GM11168 (cell line): ENCODE results near the gene SPX.

Experiments used
- in situ Hi-C: fragments of 300-500 bp; cut with MboI; formaldehyde crosslinking; loops from one replicate; pipeline ENCODE4 v1.12.0; 2022; ENCODE audit warnings: low sequenced_read_pairs; ENCODE audit not compliant: unreplicated experiment

Gene SPX, protein sequence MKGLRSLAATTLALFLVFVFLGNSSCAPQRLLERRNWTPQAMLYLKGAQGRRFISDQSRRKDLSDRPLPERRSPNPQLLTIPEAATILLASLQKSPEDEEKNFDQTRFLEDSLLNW

DNA sequence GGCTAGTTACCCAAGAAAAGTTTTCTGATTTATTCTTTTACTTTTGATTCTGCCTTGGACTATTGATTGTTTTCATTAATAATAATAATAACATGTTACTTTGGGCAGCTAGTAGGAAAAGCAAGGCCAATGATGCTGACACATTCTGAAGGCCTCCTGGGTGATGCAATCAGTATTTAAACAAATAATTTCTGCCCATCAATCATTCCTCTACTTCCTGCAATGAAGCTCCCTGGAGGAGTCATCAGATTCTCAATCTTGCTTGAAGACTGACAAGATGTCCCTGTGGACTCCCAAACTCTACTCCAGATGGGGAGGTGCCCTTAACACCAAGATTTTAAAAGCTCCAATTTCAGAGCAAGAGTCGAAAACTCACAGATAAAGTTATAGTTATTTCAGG, at the start of gene SPX:
Gene SPX (plus strand): TSS at position 244 of the 400 bp plus-strand sequence. CDS start 177 bp downstream, outside the sequence.
- in situ Hi-C loops, result no loop called here

DNA sequence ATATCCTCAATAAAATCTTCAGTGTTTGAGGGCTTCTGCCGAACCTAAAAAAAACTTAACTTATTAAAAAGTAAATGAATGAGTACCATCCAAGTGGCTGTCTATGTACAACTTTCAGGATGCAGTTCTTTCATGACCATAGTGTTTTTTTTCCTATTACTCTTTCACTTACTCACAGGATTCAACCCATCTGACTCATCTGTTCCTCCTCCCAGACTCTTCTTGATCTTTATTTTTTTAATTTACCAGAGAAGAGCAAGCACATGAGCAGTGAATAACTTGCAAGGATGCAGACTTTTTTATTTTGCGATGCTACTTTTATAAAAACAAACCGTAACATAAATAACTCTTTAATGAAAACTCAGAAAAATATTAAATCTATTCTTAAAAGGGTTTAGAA, 49.1 kb upstream of the SPX start:
- in situ Hi-C loops, result no loop called here

DNA sequence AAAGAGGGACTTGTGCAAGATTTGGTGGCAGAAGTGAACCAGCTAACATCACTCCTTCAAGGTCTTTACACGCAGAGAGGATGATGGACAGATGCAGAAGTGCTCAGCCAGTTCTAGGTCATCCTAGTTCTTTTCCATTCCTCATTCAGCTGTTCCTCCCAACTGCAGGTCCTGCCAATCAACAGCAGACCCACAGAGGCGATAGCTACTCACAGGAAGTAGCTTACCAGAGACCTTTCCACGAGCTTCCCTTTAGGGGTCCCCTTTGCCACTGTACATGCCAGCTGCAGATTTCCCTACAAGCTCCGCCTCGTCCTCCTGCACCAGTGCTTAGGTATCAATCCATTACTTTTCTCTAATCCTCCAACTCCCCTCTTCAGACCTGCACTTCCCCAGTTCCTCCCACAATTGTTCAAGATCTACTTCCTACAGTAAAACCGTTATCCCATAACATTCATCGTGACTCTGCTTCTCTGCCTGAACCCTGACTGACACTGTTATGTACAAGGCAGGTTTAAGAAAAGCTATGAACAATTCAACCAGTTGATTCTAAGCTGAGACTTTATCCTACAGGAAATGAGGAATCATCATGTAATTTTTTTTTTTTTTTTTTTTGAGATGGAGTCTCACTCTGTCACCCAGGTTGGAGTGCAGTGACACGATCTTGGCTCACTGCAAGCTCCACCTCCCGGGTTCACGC, 47.2 kb upstream of the SPX start:
- in situ Hi-C loops, result no loop called here

DNA sequence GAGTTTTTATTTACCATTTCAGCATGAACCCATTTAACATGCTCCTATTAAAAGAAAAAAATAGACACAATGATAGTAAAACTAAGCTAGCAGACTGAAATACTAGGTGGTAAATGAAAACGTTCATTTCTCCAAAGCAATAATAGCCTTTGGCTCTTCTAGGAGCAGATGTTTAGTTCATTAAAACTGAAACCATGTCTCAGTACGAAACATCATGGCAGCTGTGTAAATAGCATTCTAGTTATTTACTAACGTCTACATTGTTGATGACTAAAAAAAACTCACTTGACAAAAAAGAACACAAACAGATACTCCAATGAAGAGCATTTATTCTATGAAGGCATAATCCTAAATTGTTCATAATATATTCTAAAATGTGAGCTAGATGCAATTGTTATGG, 42.6 kb upstream of the SPX start:
- in situ Hi-C loops, result no loop called here

DNA sequence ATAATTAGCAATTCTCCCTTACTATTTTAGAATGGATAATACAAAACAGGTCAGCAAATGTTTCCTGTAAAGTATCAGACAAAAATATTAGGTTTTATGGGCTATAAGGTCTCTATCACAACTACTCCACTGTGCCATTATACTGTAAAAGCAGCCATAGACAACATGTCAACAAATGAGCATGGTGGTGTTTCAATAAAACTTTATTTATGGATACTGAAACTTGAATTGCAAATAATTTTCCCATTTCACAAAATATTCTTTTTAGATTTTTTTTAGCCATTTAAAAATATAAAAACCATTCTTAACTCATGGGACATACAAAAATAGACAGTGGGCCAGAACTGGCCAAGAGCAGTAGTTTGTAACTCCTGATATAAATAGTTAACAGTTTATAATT, 40.1 kb upstream of the SPX start:
- in situ Hi-C loops, result no loop called here

DNA sequence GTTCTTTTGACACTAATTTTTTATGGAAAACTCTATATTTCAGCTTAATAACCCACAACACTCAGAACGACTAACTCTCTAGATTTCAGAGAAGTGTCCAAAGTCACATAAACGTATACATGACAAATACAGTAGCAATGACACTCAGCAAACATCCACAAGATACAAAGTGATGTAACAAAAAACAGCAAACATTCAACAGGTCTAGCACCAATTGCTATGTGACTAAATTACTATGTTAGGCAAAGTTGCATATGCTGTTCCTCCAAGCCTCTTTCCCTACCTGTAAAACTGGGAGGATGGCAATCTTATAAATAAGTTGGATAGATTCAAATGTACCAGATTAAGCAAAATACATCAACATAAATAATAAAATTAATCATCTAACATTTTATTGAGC, 26.3 kb upstream of the SPX start:
- in situ Hi-C loops, result no loop called here

DNA sequence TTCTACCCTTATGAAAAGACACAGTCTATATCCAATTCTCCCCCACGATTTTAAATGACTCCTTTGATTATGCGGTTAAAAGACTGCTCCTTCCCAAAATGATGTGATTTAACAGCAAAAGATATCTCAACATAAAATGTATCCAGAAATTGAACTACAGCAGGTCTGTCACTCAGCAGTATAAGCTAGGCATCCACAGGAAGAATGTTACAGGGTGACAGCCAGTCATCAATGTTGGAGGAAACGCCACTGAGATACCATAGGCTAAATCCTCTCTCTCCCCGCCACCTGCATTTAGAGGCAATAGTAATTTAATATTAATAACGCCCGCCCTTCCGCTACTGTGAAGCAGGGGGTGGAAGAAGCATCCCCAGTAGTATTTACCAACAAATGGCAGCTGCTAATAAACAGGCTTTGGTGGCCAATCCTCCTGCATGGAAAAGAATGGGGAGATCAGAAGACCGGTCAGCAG, 25.3 kb upstream of the SPX start:
- in situ Hi-C loops, result no loop called here

DNA sequence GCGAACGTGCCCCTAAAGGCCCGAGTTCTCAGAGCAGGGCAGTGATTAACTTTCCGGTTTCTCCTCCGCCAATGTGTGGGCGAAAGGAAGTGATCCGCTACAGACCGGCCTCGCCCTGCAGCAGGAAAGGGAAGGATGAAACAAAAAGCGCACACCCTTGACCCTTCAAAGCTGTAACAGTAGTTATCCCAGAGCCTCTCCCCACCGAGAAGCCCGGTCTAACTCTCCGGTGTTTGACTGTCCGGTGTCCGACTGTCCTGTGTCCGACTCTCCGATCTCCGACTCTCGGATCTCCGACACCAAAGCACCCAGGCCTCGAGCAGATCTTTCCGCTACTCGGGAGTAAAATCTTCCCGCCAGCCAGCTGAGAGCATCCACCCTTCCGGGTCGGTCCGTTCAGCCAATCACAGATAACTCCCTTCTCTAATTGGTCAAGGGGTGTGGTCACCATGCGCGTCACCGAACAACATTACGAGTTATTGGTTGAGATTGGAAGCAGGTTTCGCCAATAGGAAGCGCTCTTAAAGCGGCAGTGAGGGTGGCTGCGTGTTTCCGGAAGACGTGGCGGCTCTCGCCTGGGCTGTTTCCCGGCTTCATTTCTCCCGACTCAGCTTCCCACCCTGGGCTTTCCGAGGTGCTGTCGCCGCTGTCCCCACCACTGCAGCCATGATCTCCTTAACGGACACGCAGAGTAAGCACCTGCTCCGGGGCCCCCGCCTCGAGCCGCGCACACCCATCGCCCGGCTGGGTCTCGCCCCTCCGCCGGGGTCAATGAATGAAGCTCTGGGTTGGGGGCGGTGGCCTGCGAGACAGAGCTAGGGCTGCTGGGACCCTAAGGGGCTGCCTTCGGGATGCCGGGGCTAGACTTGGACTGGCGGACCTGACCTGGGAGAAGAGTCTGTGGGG, 24.6 kb upstream of the SPX start, which contains the start of the genes GOLT1B and RECQL:
Gene GOLT1B (plus strand): TSS at position 532 of the 906 bp plus-strand sequence. CDS start 135 bp downstream, at position 667.
Gene RECQL (minus strand): TSS at position 378 of the 906 bp plus-strand sequence. CDS start 2,065 bp downstream, outside the sequence.
- in situ Hi-C loops, result no loop called here

DNA sequence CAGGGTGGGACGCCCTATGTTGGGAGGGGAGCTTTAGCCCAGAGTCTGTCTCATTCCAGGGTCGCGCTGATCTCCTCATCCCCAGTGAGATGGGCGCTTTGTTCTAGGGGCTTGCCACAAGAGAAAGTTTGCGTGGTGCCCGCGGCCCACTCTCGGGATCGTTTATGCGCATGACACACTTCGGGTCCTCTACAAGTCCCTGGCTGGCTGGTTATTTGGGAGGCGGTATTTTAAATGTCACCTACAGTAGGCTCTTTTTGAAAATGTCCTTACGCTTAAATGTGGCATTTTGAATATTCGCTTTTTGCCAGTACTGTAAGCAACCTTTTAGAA, 24.0 kb upstream of the SPX start:
- in situ Hi-C loops, result no loop called here

DNA sequence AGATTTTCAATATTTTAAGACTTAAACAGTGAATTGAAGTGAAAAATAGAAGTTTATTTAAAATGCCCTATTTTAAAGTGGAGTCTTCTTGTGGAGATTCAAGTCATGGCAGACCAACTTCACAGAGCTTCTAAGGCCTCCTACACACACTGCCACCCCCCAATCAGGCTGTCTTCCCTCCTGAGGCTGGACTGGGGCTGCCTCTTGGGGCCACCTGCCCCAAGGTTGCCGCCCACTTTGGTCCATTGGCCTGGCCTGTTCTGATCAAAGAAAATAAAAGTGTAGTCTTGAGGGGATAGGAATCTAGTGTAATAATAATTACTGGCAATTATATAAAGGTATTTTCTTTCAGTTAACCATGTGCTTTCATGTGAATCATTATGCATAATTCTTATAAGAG, 23.2 kb upstream of the SPX start:
- in situ Hi-C loops, result no loop called here

DNA sequence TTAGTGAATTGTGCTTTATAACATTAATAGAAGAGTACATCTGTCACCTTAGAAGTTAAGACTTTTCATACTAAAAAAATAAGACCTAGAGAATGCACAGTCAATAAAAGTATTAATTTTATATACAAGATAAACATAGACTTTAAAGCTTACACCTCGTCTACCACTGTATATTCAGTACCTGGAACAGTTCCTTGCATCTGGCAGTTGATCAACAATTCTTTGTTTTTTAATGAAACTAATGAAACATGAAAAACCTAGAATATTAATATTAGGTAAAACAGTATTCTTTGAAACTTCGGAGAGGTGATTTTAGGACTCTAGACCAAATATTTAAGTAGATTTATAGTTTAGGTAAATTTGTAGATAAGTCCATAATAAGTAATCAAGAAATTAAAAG, 20.2 kb upstream of the SPX start:
- in situ Hi-C loops, result no loop called here

DNA sequence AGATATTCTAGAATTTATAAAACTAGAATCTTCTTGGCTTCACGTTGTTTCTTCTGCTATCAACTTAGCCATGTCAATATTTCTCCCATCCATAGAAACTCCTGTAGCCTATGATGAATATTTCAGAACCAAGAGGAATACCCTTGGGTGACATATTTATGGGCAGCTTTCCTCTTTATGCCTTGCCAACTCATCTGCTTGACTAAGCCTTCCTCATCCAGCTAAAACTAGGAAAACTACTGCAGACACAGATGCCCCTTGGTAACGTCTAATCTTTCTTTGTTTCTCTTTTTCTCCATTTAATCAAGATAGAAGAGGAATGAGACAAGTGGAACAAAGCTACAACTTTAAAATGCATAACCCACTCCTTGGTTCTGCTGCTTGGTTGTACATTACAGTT, 18.2 kb upstream of the SPX start:
- in situ Hi-C loops, result no loop called here

DNA sequence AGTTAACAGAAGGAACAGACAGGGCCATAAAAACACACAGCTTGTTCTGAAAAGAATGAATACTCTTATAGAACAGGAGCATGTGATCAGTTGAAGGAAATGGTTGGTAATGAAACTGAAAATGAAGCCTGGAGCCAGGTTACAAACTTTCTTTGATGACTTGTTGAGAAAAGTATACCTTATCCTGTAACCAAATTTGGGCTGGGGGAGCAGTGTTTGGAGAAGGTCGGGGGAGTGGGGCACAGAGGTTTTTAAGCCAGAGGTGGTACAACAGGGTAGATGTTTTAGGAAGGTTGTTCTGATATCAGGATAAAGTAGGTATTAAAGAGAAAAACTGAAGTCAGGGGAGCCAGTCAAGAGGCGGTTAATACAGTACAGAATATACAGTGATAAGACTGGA, 16.3 kb upstream of the SPX start:
- in situ Hi-C loops, result no loop called here

DNA sequence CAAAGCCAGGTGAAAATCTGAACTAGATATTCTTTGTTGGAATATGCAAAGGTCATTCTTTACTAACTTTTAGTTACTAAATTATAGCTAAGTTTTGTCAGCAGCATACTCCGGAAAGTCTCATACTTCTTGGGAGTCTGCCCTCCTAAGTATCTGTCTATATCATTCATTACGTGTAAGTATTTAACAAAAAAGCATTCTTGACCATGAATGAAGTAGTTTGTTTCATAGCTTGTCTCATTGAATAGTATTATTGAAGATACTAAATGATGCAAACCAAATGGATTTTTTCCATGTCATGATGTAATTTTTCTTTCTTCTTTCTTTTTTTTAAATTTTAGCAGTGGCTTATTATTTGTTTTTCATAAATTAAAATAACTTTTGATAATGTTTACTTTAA, 9.8 kb upstream of the SPX start:
- in situ Hi-C loops, result no loop called here

DNA sequence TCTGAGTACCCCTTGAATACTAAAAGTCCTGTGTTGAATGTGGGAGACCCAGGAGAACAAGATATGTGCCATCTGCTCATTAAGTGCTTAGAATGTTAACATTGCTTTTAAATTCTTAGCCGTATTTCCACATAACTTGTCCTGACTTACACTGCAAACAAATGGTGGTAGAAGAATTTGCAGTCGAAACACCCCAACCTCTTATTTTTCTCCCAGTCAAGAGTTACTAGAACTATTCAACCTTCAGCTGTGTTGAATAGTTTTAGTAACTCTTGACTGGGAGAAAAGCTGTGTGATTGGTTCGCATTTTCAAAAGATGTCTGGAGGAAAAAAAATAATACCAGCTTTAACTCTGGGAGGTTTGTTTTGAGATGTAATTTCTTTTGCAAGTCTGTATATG, 7.6 kb upstream of the SPX start:
- in situ Hi-C loops, result no loop called here

DNA sequence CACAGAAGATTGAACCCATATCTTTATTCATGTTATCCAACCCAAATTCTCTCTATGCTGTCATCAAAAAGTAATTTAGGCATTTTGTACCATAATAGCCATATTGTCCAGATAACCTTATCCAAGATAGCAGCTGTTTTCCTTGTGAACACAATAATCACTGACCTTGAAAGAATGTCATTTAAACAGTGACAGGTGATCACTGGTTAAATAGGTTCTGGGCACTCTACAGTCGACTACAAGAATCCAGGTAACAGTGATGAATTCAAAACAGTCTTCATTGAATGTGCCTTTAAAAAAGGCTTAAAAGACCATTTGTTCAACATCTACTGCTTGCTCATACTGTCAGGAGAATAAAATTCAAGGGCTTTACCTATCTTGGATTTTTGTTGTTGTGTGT, 4.6 kb upstream of the SPX start:
- in situ Hi-C loops, result no loop called here

DNA sequence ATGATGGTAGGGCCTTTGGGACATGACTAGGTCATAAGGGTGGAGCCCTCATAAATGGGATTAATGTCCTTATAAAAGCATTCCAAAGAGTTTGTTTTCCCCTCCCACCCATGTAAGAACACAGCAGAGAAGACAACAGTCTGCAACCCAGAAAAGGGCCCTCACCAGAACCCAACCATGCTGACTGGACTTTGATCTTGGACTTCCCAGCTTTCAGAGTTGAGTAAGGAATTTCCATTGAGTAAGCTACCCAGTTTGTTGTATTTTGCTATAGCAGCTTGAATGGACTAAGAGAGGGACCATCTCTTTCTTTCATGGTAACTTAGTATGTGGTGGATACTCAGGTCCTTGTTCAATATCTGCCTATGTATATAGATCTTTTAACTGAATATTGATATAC, 2.9 kb upstream of the SPX start:
- in situ Hi-C loops, result no loop called here

DNA sequence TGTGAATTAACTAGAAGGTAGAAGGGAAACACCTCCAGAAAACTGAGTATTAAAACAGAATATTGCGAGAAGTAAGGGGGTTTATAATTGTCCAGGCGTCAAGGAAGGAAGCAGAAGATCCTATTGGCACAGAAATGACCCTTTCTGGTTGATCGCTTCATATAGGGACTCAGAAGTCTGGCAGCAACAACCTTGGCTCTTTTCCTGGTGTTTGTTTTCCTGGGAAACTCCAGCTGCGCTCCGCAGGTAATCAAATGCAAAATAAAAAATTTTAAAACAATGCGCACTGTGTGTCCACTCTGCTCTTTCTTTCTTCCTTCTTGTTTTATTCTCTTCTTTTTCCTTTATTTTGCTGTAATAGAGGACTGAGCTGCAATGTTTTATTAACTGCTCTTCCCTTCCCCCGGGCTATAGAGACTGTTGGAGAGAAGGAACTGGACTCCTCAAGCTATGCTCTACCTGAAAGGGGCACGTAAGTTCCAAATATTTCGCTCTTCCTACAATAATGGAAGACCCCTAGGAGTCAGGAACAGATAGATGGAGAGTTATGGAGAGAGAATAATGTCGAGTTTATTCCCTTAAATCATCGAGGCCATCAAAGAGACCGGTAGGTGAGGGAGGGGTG, 737 bp downstream of the SPX start:
- in situ Hi-C loops, result no loop called here

DNA sequence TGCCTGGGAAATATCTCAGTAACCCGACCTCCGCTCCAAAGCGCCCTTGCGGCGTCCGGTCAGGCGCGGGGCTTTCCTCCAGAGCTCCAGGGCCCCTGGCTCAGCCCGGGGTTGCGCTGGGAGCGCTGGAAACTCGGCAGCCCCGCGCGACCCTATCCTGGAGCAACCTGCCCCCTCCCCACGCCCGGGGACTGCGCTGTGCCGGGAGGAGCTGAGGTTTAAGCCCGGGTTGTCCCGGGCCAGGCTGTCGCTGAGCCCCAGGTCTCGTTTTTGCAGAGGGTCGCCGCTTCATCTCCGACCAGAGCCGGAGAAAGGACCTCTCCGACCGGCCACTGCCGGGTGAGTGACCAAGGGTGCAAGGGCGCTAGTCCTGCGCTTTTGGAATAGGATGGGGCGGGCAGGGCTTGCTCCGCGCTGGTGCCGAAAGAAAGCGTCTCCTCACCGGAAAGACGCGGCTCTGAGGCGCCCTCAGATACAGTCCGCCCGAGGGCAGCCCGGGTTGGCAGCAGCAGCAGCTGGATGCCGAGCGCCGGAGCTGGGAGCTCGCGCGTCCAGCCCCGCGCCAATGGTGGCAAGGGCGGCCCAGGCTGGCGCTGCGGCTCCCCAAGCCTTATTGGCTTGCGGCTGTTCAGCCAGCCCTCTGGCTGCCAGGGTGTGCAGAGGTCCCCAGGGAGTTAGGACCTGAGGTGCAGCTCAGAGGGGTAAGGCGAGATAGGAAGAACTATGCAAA, 1.5 kb downstream of the SPX start:
- in situ Hi-C loops, result no loop called here

DNA sequence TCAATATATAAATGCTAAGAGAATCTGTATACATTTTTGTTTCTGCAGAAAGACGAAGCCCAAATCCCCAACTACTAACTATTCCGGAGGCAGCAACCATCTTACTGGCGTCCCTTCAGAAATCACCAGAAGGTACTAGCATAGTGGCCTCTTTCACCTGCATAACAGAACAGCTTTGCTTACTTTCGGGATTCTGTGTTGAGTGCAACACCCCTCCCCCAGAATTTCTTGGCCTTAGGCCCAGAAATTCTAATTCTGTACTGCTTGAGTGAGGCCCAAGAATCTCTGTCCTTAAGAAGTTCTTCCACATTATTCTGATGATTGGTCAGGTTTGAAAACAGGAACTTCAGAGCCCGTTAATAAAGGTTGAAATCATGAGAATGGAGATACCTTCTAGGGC, 2.9 kb downstream of the SPX start:
- in situ Hi-C loops, result no loop called here
